Measurements from ENCODE around the gene CEP164. TPM values are rescaled to one million over a fixed set of nuclear protein-coding genes. Genes with fewer than 3 reads are reported as not detected.
"Not testable (repeated sequence)": the region's sequence is repeated elsewhere in the genome, so short reads cannot be mapped to it uniquely, and the experiment has no call there.

CEP164 gene
- total RNA-seq, 1 donor from 2014 or later, result 24.1 TPM

DNA sequence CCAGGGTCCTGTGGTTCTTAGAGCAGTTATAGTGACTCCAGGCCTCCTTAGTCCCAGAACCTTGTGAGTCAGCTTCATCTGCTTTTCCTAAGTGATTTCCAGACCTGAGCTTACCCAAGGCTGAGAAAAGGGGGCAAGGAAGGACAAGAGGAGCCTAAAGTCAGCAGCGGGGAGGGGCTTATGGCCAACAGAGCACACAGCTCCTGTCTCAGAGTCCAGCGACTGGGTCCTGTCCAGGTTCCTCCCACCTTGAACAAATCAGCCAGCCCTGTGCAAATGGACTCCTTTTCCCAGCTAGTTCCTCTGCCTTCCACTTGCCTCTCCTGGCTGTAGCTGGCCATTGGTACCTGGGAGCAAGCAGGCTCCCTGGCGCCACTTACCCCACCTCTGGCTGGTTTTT is 22.5 kb upstream of the CEP164 start:
- no peak for DNase-seq (ENCODE audit: low read depth)

DNA sequence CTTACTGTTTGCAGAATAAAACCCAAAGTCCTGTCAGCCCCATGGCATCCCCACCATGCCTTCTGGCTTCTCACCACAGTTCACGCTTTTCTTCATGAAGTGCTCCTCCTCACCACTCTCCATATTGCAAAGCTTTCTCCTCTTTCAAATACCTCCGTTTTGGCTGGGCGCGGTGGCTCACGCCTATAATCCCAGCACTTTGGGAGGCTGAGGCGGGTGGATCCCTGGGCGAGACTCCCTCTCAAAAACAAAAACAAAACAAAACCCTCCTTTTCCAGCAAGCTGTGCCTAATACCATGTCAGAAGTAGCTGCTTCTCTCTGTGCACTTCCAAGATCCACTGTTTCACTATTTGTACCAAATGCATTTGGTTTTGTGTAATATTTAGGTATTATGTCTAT is 18.3 kb upstream of the CEP164 start:
- DNase-seq (ENCODE audit: low read depth), result no peak

DNA sequence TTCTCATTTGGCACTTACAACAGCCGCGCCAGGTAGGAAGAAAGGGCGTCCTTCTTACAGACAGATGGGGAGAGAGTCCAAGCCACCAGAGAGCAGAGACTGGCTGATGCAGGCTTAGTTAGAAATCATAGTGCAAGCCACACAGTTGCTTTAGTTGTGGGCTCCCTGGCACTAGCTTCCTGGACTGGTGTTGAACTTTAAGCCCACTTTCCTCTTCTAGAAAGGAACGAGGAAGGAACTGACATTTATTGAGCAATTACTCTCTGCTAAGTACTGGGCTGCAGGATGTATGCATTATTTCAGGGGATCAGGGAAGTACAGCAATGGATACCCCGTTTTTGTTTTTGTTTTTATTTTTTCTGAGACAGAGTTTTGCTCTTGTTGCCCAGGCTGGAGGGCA is 14.6 kb upstream of the CEP164 start:
- no peak for DNase-seq (ENCODE audit: low read depth)

DNA sequence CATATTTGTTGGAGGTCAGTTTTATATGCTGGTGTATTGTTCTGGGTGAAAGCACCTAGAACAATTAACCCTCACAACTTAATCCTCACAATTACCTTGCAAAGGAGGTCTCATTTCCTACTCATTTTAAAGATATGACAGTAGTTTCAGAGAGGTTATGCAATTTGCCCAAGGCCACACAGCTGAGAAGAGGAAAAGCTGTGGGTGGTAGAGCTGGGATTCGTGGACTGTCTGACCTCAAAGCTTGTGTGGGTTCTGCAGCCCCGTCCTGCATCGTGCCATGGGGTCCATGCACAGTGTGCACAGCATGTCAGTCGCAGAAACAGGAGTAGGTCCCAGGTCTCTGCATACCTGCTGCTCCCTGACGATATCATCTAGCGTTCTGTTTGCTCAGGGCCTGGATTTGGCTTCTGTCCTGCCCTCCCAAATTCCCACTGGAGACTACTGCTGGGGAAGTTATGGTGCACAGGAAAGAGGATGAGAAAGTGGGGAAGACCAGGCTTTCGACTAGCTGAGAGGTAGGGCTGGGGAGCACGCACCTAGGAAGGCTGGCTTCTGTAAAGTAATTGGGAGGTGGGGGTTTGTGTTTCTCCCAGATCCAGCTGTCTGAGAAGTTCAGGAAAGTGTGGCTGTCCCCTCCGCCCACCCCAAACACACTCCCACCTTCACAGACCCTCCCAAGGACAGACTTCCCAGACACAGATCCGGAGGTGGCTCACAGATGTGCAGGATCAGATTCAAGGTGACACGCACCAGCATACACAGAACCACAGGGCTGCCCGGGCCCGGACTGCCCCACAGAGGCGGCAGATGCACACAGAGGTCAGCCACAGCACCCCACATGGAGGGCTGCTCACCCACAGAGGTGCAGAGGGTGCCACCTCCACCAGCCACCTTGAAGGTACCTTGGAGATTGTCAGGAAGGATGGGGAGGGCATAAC is 13.6 kb upstream of the CEP164 start:
- no peak for DNase-seq (ENCODE audit: low read depth)

GRCh38 chr11:117314840-117315239 is 12.8 kb upstream of the CEP164 start:
- DNase-seq (ENCODE audit: low read depth), result no peak

- DNase-seq (ENCODE audit: low read depth), result no peak
Observed at GRCh38 chr11:117315285-117316196, 12.1 kb upstream of the CEP164 start.

DNA sequence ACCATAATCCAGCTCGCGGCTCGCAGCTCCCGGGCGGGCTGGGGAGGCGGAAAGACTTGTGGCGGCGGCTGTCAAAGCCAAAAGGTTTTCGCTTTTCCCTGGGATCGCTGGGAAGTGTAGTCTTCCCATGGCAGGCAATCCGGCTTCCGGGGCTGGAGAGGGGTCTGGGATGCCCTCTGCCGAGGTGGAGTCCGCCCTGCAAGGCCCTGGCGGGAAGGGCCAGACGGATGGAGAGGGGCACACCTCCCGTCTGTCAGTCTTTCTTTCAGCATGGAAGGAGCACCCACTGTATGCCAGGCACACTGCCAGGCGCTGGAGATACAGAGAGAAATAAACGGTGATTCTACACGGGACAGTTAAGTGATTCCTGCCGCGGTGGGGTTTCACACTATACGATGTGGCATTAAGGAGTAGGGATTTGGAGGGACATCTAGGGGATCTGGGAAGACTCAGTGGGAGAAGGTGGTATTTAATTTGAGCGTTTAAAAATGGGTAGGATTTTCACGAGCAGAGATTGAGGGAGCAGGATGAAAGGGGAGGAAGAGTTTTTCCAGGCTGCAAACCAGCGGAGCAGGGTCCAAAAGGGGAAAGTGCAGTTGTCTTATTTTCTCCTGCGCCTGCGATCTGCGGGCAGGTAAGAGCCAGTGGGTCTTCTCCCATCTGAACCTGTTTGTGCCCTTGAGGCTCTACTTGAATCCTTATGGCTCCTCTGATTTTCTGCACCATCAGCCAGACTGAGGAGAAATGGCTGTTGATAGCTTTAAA is 11.3 kb upstream of the CEP164 start, which contains the start of gene BACE1:
BACE1 (minus strand) TSS at position 60 of the 765 bp plus-strand sequence. CDS start 461 bp downstream, outside the sequence.
- DNase-seq (ENCODE audit: low read depth), result peak; percentile 75

DNA sequence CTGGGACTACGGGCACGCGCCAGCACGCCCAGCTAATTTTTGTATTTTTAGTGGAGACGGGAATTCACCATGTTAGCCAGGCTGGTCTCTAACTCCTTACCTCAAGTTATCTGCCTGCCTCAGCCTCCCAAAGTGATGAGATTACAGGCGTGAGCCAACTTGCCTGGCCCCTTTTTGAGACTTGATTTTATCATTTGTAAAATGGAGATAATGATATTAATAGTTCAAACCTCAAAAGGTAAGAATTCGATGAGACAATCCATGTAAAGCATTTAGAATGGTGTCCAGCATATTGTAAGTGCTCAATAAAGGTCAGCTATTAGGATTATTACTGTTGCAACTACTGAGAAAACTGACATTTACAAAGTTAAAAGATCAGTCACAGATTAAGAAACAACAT is 8.9 kb upstream of the CEP164 start:
- DNase-seq (ENCODE audit: low read depth), result no peak

GRCh38 chr11:117319214-117319840 is 8.3 kb upstream of the CEP164 start:
- DNase-seq (ENCODE audit: low read depth), result peak; percentile 25

- not testable (repeated sequence) for DNase-seq (ENCODE audit: low read depth)
Observed at GRCh38 chr11:117327255-117327566, 443 bp upstream of the CEP164 start.

- peak; percentile 38 for DNase-seq (ENCODE audit: low read depth)
Observed at GRCh38 chr11:117328375-117329010, 839 bp downstream of the CEP164 start.

DNA sequence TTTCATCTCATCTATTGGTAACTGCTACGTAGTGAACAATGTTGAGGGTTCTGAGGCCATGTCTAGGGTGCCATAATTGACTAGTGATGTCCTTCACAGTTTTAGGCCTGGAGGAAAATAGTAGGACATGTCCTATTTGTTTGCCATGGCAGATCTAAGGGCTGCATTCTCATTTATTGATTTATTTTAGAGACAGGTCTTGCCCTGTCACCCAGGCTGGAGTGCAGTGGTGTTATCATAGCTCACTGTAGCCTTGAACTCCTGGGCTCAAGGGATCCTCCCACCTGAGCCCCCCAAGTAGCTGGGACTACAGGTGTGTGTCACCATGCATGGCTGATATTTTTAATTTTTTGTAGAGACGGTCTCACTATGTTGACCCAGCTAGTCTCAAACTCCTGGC is 5.2 kb downstream of the CEP164 start:
- DNase-seq (ENCODE audit: low read depth), result no peak

- no peak for DNase-seq (ENCODE audit: low read depth)
Observed at GRCh38 chr11:117333917-117334316, 6.3 kb downstream of the CEP164 start.

DNA sequence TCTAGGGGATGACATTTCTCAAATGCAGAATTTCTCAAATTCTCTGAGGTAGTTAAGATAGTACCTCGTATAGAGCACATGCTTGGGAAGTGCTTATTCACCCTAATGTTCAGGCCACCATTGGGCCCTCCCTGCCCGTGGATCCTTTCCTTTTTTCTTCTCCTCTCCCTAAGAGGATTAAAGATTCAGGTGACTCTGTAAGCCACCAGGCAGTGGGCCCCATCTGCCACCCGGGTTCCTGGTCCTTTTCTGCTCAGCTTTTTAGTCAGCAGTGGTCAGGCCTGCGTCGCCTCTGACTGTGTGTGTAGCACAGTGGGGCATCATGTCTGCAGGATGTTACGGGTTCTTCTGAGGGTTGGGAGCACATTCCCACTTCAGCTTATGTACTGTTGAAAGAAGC is 7.2 kb downstream of the CEP164 start:
- DNase-seq (ENCODE audit: low read depth), result no peak

- DNase-seq (ENCODE audit: low read depth), result no peak
Observed at GRCh38 chr11:117335399-117335798, 7.7 kb downstream of the CEP164 start.

DNA sequence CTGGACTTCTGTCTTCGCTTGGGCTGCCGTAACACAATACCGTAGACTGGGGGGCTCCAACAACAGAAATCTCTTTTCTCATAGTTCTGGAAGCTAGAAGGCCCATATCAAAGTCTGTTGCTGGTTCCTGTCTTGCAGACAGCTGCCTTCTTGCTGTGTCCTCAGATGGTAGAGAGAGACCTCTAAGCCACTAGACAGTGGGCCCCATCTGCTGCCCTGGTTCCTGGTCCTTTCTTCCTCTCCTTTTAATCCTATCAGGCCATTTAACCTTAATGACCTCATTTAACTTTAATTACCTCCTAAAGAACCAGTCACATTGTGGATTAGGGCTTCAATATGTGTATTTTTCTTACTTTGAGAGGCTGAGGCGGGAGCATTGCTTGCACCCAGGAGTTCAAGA is 9.4 kb downstream of the CEP164 start:
- DNase-seq (ENCODE audit: low read depth), result no peak

DNA sequence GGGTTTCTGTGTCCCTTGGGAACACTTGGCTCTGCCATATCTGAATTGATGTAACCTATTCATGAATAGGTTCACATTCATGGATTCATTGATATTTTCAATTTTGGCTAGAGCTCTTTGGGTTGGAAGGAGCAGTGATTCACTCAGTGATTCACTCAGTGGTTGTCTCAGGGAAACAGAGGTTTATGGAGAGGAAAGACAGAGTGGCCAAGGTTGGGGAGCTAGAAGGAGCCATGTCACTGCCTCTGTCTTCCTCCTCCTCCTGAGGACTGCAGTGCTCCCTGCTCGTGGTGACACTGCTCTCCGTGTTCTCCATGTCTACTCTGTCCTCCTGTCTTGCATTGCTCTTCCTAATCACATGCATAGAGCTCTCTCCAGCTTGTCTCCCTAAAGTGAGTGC is 17.4 kb downstream of the CEP164 start:
- DNase-seq (ENCODE audit: low read depth), result peak; percentile 13

DNA sequence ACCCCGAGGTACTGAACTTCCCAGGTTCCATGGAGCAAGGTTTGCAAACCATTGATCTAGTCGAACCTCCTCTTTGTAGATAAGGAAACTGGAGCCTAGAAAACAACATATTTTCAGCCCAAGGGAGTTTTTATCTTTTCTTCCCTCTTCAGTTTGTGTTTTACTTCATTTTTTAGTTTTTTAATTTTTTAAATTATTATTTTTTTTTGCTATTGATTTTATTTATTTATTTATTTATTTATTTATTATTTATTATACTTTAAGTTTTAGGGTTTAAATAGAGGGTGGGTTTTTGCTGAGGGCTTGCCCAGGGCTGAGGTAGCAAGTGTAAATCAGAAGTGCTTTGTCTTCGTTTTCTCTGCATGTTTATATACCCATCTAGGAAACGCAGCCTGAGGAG is 26.9 kb downstream of the CEP164 start:
- no peak for DNase-seq (ENCODE audit: low read depth)

- peak; percentile 28 for DNase-seq (ENCODE audit: low read depth)
Observed at GRCh38 chr11:117356126-117356890, 28.7 kb downstream of the CEP164 start.

DNA sequence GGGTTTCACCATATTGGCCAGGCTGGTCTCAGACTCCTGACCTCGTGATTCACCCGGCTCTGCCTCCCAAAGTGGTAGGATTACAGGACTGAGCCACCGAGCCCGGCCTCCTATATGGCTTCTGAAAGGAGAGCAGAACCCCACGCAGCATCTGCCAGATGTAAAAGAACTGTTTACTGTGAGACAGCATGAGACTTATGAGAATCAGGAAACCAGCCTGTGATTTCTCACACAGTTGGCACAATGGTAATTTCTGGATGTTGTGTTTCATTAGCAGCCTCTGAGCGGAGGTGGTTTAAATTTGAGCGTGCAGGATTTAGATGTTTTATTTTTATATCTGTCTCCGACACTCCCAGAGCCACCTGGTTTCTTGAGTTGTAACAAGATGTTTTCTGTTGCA is 33.8 kb downstream of the CEP164 start:
- DNase-seq (ENCODE audit: low read depth), result no peak
